ENCODE measurements around the gene ANO8. TPM values are rescaled to one million over a fixed set of nuclear protein-coding genes. Genes with fewer than 3 reads are reported as not detected.

ANO8 gene
- total and polyA plus RNA-seq, 2 of the 8 experiments (the other 6 are each of a cell fraction or from before 2014, with no cell fraction given): 9.5 to 20.7 TPM

DNA sequence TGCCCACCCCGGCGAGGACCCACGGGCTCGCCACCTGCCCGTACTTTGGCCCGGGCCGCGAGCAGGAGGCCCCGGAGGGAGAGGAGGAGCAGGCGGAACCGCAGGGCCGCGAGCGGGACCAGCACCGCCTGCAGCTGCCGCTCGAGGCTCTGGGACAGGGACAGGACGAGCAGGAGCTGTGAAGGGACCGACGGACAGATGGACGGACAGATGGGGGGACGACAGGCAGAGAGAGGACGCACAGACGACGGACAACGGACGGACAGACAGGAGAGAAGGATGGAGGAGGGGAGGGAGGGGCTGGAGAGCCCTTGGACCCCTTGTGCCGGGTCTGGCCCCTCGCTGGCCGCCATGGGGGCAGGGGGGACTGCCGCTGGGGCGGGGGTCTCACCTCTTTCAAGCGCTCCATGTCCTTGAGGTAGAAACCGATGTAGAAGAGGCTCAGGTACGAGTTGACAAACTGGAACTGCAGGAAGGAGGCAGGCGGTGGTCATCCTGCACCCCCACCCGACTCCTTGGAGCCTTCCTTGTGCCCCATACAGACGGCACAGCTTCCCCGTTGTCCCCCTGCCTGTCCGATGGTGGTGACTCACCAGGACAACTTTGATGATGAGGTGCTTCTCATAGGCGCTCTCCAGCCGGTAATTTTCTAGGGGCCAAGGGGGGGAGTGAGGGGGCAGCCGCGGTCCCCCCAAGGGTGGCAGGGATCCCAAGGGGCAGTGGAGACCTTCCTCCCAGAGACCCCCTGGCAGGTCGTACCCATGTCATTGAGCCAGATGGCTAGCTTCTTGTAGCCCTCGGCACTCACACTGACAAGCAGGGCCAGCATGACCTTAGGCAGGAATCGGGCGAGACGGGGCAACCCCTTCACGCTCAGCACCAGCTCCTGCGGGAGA lies 5.0 kb downstream of the ANO8 start:
- Histone ChIP-seq H3K23me2 (ENCODE audit: low read depth, low read length) (peaks cover 15% of the 10 kb centered on the region), H3K9me3 (ENCODE audit: insufficient read depth in 2 of 2, low read depth in 1 of 2, low read length in 1 of 2) (no peaks in the 10 kb centered on the region), H3K9ac (replicated peaks in 1 of 4; ENCODE audit: extremely low read depth in 1 of 4, low read depth in 3 of 4, low read length in 3 of 4) (no peak overlapping the region), H2BK20ac (ENCODE audit: low read length) (no peak overlapping the region), H2BK5ac (ENCODE audit: low read depth, low read length) (0 out of 2 replicates have a peak overlapping the region, but pooled peaks have one; percentile 16), H3K4me2 (ENCODE audit: insufficient read depth in 1 of 2, low read depth in 2 of 2, low read length in 2 of 2) (peak overlapping the region; percentile 72 to 81), H3K27ac (ENCODE audit: low read depth, low read length) (no peak overlapping the region), H2BK15ac (ENCODE audit: low read length) (peak overlapping the region; percentile 100), H3K4me3 (ENCODE audit: extremely low read depth in 1 of 4, insufficient read depth in 2 of 4, low read depth in 3 of 4, low read length in 4 of 4) (peak overlapping the region in 2 of 4 experiments; percentile 60 to 95; a peak in 3 of 8 replicates), H2BK12ac (ENCODE audit: low read depth, low read length) (no peak overlapping the region; the same call in 1 of the 2 replicates), H3K18ac (ENCODE audit: extremely low read depth, low read length) (peak overlapping the region; percentile 87; the same call in 1 of the 2 replicates), H4K20me1 (replicated peaks in 1 of 2; ENCODE audit: control insufficient read depth in 1 of 2, insufficient read depth in 2 of 2, low read length in 2 of 2) (peaks cover 0 to 14% of the 10 kb centered on the region in 2 experiments), H4K91ac (replicated peaks; ENCODE audit: insufficient read length, low read length) (no peak overlapping the region), H2BK120ac (replicated peaks; ENCODE audit: low read depth, low read length) (no peak overlapping the region), H4K5ac (ENCODE audit: insufficient read length, low read depth, low read length) (no peak overlapping the region), H3K27me3 (replicated peaks in 1 of 4; ENCODE audit: control insufficient read depth in 3 of 4, extremely low read depth in 1 of 4, insufficient read depth in 3 of 4, low read length in 3 of 4) (no peaks in the 10 kb centered on the region; a peak in 1 of 7 replicates), H3K4ac (replicated peaks; ENCODE audit: insufficient read length, low read depth, low read length) (peak overlapping the region; percentile 53), H4K8ac (ENCODE audit: extremely low read depth, insufficient read depth, low read length) (peak overlapping the region; percentile 80; the same call in 1 of the 2 replicates), H3K56ac (replicated peaks; ENCODE audit: insufficient read length, low read depth, low read length) (no peak overlapping the region), H2AFZ (ENCODE audit: low read length) (no peak overlapping the region), H3K23ac (ENCODE audit: insufficient read length) (no peak overlapping the region), H3K4me1 (replicated peaks in 1 of 4; ENCODE audit: control insufficient read depth in 3 of 4, insufficient read depth in 4 of 4, low read length in 3 of 4) (peaks cover 0 to 30% (median 22%) of the 10 kb centered on the region in 4 experiments; a peak in 6 of 7 replicates), H3K36me3 (ENCODE audit: control insufficient read depth in 2 of 4, insufficient read depth in 4 of 4, low read length in 3 of 4) (peaks cover 0 to 7% (median 3%) of the 10 kb centered on the region in 4 experiments; a peak in 4 of 8 replicates), H3K79me2 (ENCODE audit: control insufficient read depth in 1 of 2, insufficient read depth in 2 of 2, low read length in 2 of 2) (no peaks in the 10 kb centered on the region), H2AK5ac (ENCODE audit: low read depth, low read length) (0 out of 2 replicates have a peak overlapping the region, but pooled peaks have one; percentile 65), H3K79me1 (ENCODE audit: low read depth, low read length) (0 out of 2 replicates have a peak, but pooled peaks cover 2% of the 10 kb centered on the region), H3K14ac (ENCODE audit: insufficient read length) (no peak overlapping the region)
- WGBS, 2 experiments (ENCODE audit: extremely low coverage in 1 of 2, insufficient coverage in 1 of 2, insufficient read length in 1 of 2, insufficient replicate concordance in 2 of 2, low coverage in 1 of 2, low lambda C conversion rate in 2 of 2, missing lambda C conversion rate in 1 of 2): 83% methylated on average over 43 of the region's 51 CpGs; no CpG with 5 or more reads in 1 of the 2 experiments
- POLR2A ChIA-PET (ENCODE audit: partially characterized antibody): interaction anchor here (1.0 to 17.1 kb wide), 4 partner anchors 9 to 116 kb away, joined by 3 to 329 read pairs (median 52); partner anchors contain the start of genes ABHD8, ANO8, DDA1 and GTPBP3
- CTCF ChIA-PET (ENCODE audit: partially characterized antibody): interaction anchor here (0.9 to 3.2 kb wide), 7 partner anchors 11 to 277 kb away, joined by 3 to 13 read pairs (median 4); partner anchors contain the start of genes DDA1 and MRPL34
- DNase-seq (ENCODE audit: low read depth in 1 of 2, low spot score in 2 of 2) (no peak), FAIRE-seq (no peak)
- TF ChIP-seq SP4 (IDR thresholded peaks at IDR 0.05; ENCODE audit: low read length): no peak
- no peak for TF ChIP-seq JUND (IDR thresholded peaks at IDR 0.05; ENCODE audit: low read length)
- TF ChIP-seq CBX8 (IDR thresholded peaks at IDR 0.05; ENCODE audit: borderline replicate concordance, low read depth, low read length): no peak
- TF ChIP-seq, protein P1, sequence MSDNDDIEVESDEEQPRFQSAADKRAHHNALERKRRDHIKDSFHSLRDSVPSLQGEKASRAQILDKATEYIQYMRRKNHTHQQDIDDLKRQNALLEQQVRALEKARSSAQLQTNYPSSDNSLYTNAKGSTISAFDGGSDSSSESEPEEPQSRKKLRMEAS (IDR thresholded peaks at IDR 0.05): 0 out of 2 replicates have a peak, but pooled peaks have one; percentile 16
- no peak for TF ChIP-seq TAF7 (optimal IDR thresholded peaks at IDR 0.05; ENCODE audit: borderline replicate concordance, low read depth, low read length)
- no peak for TF ChIP-seq POU5F1 (IDR thresholded peaks at IDR 0.05; ENCODE audit: low read depth, low read length)
- TF ChIP-seq, protein P2, sequence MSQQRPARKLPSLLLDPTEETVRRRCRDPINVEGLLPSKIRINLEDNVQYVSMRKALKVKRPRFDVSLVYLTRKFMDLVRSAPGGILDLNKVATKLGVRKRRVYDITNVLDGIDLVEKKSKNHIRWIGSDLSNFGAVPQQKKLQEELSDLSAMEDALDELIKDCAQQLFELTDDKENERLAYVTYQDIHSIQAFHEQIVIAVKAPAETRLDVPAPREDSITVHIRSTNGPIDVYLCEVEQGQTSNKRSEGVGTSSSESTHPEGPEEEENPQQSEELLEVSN (IDR thresholded peaks at IDR 0.05): peak; percentile 89
- no peak for TF ChIP-seq KDM1A (IDR thresholded peaks at IDR 0.05; ENCODE audit: borderline replicate concordance, low read length)
- TF ChIP-seq TAF1 (IDR thresholded peaks at IDR 0.05; ENCODE audit: low read depth, low read length): no peak
- TF ChIP-seq CHD2 (IDR thresholded peaks at IDR 0.05; ENCODE audit: low read length): no peak

All from H1 (cell line).